Astrocyte (in vitro differentiated cells and primary cell): ENCODE results near the gene TRAPPC12. TPM values are rescaled to one million over a fixed set of nuclear protein-coding genes. Genes with fewer than 3 reads are reported as not detected.
A peak's percentile ranks its signal among the peaks of the same experiment; 100 is the strongest.

Source experiments
- DNase-seq: peaks from one replicate; pipeline ENCODE4 v3.0.0-alpha.2; 2010; ENCODE audit warnings: low read depth
- FAIRE-seq: peaks from 2 replicates; lab custom pipeline; 2011; peaks lifted over from hg19 to GRCh38; lab: Jason Lieb, UNC
- H2AFZ ChIP-seq: 2 replicates; pipeline ENCODE4 v1.6.0; 2012; ENCODE audit warnings: low read depth, low read length, inconsistent platforms
- H3K27ac ChIP-seq: 2 replicates; pipeline ENCODE4 v1.5.1; 2011; ENCODE audit warnings: low read depth, low read length, inconsistent platforms
- H3K27me3 ChIP-seq: 2 replicates; pipeline ENCODE4 v1.6.0; 2011; ENCODE audit warnings: low read length, inconsistent platforms; ENCODE audit not compliant: insufficient read depth
- H3K36me3 ChIP-seq: 2 replicates; pipeline ENCODE4 v1.5.1; 2011; ENCODE audit warnings: low read length, inconsistent platforms; ENCODE audit not compliant: insufficient read depth
- H3K4me1 ChIP-seq: 2 replicates; pipeline ENCODE4 v1.5.1; 2011; ENCODE audit warnings: low read length, inconsistent platforms; ENCODE audit not compliant: insufficient read depth
- H3K4me2 ChIP-seq: 2 replicates; pipeline ENCODE4 v1.6.0; 2012; ENCODE audit warnings: low read length, inconsistent platforms
- H3K4me3 ChIP-seq: 2 replicates; pipeline ENCODE4 v1.5.1; 2011; ENCODE audit warnings: low read depth, mild to moderate bottlenecking, low read length, inconsistent platforms; ENCODE audit not compliant: insufficient read depth
- H3K79me2 ChIP-seq: 2 replicates; pipeline ENCODE4 v1.6.0; 2012; ENCODE audit warnings: mild to moderate bottlenecking, low read length, inconsistent platforms; ENCODE audit not compliant: insufficient read depth
- H3K9ac ChIP-seq: 2 replicates; pipeline ENCODE4 v1.6.0; 2012; ENCODE audit warnings: mild to moderate bottlenecking, low read length, inconsistent platforms
- H3K9me3 ChIP-seq: 2 replicates; pipeline ENCODE4 v1.5.1; 2012; ENCODE audit warnings: low read depth, mild to moderate bottlenecking, low read length, inconsistent platforms; ENCODE audit not compliant: insufficient read depth
- H4K20me1 ChIP-seq: 2 replicates; pipeline ENCODE4 v1.6.0; 2012; ENCODE audit warnings: low read length, inconsistent platforms; ENCODE audit not compliant: insufficient read depth
- H3K27ac Mint-ChIP-seq: one replicate; pipeline ENCODE4 v1.8.0; 2021; ENCODE audit warnings: mild to moderate bottlenecking, mixed read lengths; ENCODE audit not compliant: unreplicated experiment
- H3K27me3 Mint-ChIP-seq: one replicate; pipeline ENCODE4 v1.8.0; 2021; ENCODE audit warnings: low read depth, mixed read lengths; ENCODE audit not compliant: unreplicated experiment
- H3K36me3 Mint-ChIP-seq: one replicate; pipeline ENCODE4 v1.8.0; 2021; ENCODE audit warnings: low read depth, mixed read lengths; ENCODE audit not compliant: unreplicated experiment
- H3K4me1 Mint-ChIP-seq: one replicate; pipeline ENCODE4 v1.8.0; 2021; ENCODE audit warnings: low read depth, mixed read lengths; ENCODE audit not compliant: unreplicated experiment
- H3K4me3 Mint-ChIP-seq: one replicate; pipeline ENCODE4 v1.8.0; 2021; ENCODE audit warnings: mild to moderate bottlenecking, moderate library complexity, mixed read lengths; ENCODE audit not compliant: unreplicated experiment
- H3K9me3 Mint-ChIP-seq: one replicate; pipeline ENCODE4 v1.8.0; 2021; ENCODE audit warnings: mild to moderate bottlenecking, mixed read lengths; ENCODE audit not compliant: unreplicated experiment
- EZH2 ChIP-seq: IDR thresholded peaks from 2 replicates; pipeline ENCODE4 v1.6.1; 2012; ENCODE audit warnings: mild to moderate bottlenecking, low read length, inconsistent platforms; ENCODE audit not compliant: insufficient read depth
- total RNA-seq: library from RNA; stranded (reverse); gene quantifications from 2 replicates; pipeline ENCODE4 v1.2.1, GENCODE V29; 2021
- TF ChIP-seq, protein P1 (sequence below): IDR thresholded peaks from 2 replicates; pipeline ENCODE4 v1.5.1; 2011; ENCODE audit warnings: low read depth, mild to moderate bottlenecking, inconsistent platforms, low read length, moderate library complexity; ENCODE audit not compliant: insufficient read depth

TRAPPC12 gene
- total RNA-seq, 1 donor from 2014 or later: 62.1 TPM

DNA sequence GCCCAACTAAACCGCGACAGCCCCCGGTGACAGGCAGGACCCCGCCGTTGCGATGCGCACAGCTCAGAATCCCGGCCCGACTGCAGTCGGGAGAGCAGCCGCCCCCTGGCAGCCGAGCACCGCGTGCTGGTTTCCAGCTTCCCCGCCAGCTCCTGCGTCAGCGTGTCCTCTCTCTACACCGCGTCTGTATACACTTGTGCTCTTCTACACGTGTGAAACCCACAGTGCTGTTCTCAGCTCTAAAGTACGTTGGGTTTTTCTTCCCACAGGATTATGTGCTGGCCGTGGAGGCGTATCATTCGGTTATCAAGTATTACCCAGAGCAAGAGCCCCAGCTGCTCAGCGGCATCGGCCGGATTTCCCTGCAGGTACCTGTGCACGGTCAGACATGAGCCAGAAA, 85.8 kb downstream of the TRAPPC12 start:
- Histone ChIP-seq H2AFZ (no peak overlapping the region), H3K4me1 (peaks cover 32% of the 10 kb centered on the region), H3K9me3 (no peaks in the 10 kb centered on the region), H3K27me3 (no peaks in the 10 kb centered on the region), H3K4me2 (peak overlapping the region; percentile 69), H3K4me3 (peak overlapping the region; percentile 21), H3K79me2 (no peaks in the 10 kb centered on the region), H3K36me3 (no peaks in the 10 kb centered on the region), H3K9ac (peak overlapping the region; percentile 75), H4K20me1 (no peaks in the 10 kb centered on the region), H3K27ac (peak overlapping the region; percentile 88)
- no peak for FAIRE-seq
- peaks cover 11% of the 10 kb centered on the region for H3K36me3 Mint-ChIP-seq
- no peaks in the 10 kb centered on the region for H3K27me3 Mint-ChIP-seq
- TF ChIP-seq, protein P1, sequence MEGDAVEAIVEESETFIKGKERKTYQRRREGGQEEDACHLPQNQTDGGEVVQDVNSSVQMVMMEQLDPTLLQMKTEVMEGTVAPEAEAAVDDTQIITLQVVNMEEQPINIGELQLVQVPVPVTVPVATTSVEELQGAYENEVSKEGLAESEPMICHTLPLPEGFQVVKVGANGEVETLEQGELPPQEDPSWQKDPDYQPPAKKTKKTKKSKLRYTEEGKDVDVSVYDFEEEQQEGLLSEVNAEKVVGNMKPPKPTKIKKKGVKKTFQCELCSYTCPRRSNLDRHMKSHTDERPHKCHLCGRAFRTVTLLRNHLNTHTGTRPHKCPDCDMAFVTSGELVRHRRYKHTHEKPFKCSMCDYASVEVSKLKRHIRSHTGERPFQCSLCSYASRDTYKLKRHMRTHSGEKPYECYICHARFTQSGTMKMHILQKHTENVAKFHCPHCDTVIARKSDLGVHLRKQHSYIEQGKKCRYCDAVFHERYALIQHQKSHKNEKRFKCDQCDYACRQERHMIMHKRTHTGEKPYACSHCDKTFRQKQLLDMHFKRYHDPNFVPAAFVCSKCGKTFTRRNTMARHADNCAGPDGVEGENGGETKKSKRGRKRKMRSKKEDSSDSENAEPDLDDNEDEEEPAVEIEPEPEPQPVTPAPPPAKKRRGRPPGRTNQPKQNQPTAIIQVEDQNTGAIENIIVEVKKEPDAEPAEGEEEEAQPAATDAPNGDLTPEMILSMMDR: no peak
- TF ChIP-seq EZH2: no peak
- H3K9me3 Mint-ChIP-seq: no peaks in the 10 kb centered on the region
- peaks cover 22% of the 10 kb centered on the region for H3K4me1 Mint-ChIP-seq
- no peak overlapping the region for H3K4me3 Mint-ChIP-seq
- H3K27ac Mint-ChIP-seq: peak overlapping the region; percentile 70
- peak; percentile 50 for DNase-seq

DNA sequence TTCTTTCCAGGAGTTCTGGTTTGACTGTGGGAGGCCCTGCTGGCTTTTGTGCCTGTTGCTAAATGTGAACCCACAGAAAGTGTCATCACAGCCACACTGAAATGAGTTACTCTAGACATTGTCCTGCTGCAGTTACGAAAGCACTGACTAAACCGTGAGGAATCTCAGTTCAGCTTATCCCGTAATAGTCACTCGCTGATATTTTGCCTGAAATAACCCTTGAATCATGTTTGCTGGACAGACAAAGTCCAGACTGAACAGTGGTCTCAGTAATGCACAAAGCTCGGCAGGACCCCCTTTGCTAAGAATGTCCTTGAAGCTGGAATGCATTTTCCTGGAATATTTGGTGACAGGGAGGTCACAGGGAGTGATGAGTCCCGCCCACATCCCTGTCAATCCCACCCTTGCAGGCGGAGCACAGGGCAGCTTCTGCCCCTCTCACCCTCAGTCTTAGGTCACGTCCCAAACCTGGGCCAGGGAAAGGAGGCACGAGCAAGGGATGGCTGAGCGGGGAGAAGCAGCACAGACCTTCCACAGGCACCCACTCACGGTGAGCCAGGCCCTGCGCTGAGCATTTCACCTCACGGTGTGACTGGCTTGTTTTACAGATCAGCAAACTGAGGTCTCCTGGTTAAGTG, 86.5 kb downstream of the TRAPPC12 start:
- peak; percentile 95 for DNase-seq
- no peaks in the 10 kb centered on the region for H4K20me1 ChIP-seq
- Mint-ChIP-seq H3K27ac (peak overlapping the region; percentile 70), H3K9me3 (no peaks in the 10 kb centered on the region), H3K4me3 (no peak overlapping the region), H3K4me1 (peaks cover 28% of the 10 kb centered on the region), H3K27me3 (no peaks in the 10 kb centered on the region), H3K36me3 (peaks cover 11% of the 10 kb centered on the region)
- H3K4me3 ChIP-seq: peak overlapping the region; percentile 21
- H3K9me3 ChIP-seq: no peaks in the 10 kb centered on the region
- TF ChIP-seq EZH2: no peak
- TF ChIP-seq, protein P1: no peak
- FAIRE-seq: peak; percentile 93
- no peaks in the 10 kb centered on the region for H3K36me3 ChIP-seq
- no peaks in the 10 kb centered on the region for H3K27me3 ChIP-seq
- peak overlapping the region; percentile 75 for H3K9ac ChIP-seq
- H3K4me2 ChIP-seq: peak overlapping the region; percentile 69
- peaks cover 38% of the 10 kb centered on the region for H3K4me1 ChIP-seq
- H2AFZ ChIP-seq: no peak overlapping the region
- H3K79me2 ChIP-seq: no peaks in the 10 kb centered on the region
- peak overlapping the region; percentile 88 for H3K27ac ChIP-seq

DNA sequence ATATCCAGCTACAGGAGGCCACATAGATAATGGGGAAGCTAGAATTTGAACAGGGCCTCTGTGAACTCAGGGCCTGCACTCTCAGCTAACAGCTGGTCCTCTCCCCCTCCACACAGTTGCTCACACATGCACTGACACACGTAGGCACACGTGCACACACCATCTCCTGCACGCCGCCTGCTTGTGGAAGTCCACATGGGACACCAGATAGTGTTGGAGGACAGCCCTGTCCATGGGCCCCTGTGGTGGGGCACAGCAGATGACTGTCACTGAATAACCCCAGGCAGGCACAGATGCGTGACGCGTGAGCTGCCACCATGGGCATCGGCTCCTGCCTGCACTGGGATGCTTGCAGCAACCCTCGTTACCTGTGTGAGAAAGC, 87.0 kb downstream of the TRAPPC12 start:
- Histone ChIP-seq H3K9me3 (no peaks in the 10 kb centered on the region), H2AFZ (no peak overlapping the region), H3K4me3 (no peak overlapping the region), H3K27ac (peak overlapping the region; percentile 88), H3K79me2 (no peaks in the 10 kb centered on the region), H3K4me1 (peaks cover 42% of the 10 kb centered on the region), H3K36me3 (no peaks in the 10 kb centered on the region), H3K4me2 (peak overlapping the region; percentile 69), H4K20me1 (no peaks in the 10 kb centered on the region), H3K27me3 (no peaks in the 10 kb centered on the region), H3K9ac (peak overlapping the region; percentile 75)
- TF ChIP-seq, protein P1: no peak
- TF ChIP-seq EZH2: no peak
- Mint-ChIP-seq H3K9me3 (no peaks in the 10 kb centered on the region), H3K4me1 (peaks cover 33% of the 10 kb centered on the region), H3K4me3 (no peak overlapping the region), H3K36me3 (peaks cover 13% of the 10 kb centered on the region), H3K27me3 (no peaks in the 10 kb centered on the region), H3K27ac (peak overlapping the region; percentile 70)
- no peak for DNase-seq
- no peak for FAIRE-seq
